Natural killer cell (primary cell): ENCODE measurements around the gene UPK1B. TPM values are rescaled to one million over a fixed set of nuclear protein-coding genes. Genes with fewer than 3 reads are reported as not detected.

Experiments used
- ATAC-seq, 3 donors: fragments of 150-1000 bp in 2 of 3; fragments of 200-7000 bp in 1 of 3; cut with Tn5 transposase; 1 replicate in 1 of 3; 2 replicates in 2 of 3; pipeline ENCODE4 v1.10.0; 2021; ENCODE audit warnings: mild to moderate bottlenecking in 2 of 3, moderate library complexity in 2 of 3
- DNase-seq, 2 donors: peaks; one replicate each; pipeline versions ENCODE4 v3.0.0 to v3.0.0-alpha.2; 2013 to 2021; ENCODE audit warnings: mixed read lengths in 1 of 2
- H3K27ac ChIP-seq: one replicate; pipeline ENCODE4 v1.5.1; 2013; ENCODE audit warnings: mild to moderate bottlenecking, low read length
- H3K27me3 ChIP-seq: one replicate; pipeline ENCODE4 v1.6.1; 2013; ENCODE audit warnings: low read length; ENCODE audit not compliant: control insufficient read depth, insufficient read depth
- H3K36me3 ChIP-seq: one replicate; pipeline ENCODE4 v1.6.1; 2013; ENCODE audit warnings: low read length; ENCODE audit not compliant: control insufficient read depth, insufficient read depth
- H3K4me1 ChIP-seq: one replicate; pipeline ENCODE4 v1.6.1; 2013; ENCODE audit warnings: low read length; ENCODE audit not compliant: control insufficient read depth, insufficient read depth
- H3K4me3 ChIP-seq: one replicate; pipeline ENCODE4 v1.5.1; 2013; ENCODE audit warnings: low read length
- H3K9me3 ChIP-seq: one replicate; pipeline ENCODE4 v1.6.1; 2013; ENCODE audit warnings: low read length; ENCODE audit not compliant: control insufficient read depth, insufficient read depth
- H3K27ac Mint-ChIP-seq, 2 donors: one replicate each; pipeline ENCODE4 v1.8.0; 2022; ENCODE audit warnings: mild to moderate bottlenecking in 2 of 2, mixed read lengths in 2 of 2, moderate library complexity in 1 of 2
- H3K27me3 Mint-ChIP-seq, 2 donors: one replicate each; pipeline ENCODE4 v1.8.0; 2022; ENCODE audit warnings: low read depth in 2 of 2, mixed read lengths in 2 of 2
- H3K36me3 Mint-ChIP-seq: one replicate; pipeline ENCODE4 v1.8.0; 2022; ENCODE audit warnings: mixed read lengths
- H3K4me1 Mint-ChIP-seq, 2 donors: one replicate each; pipeline ENCODE4 v1.8.0; 2022; ENCODE audit warnings: mixed read lengths in 2 of 2
- H3K4me3 Mint-ChIP-seq: one replicate; pipeline ENCODE4 v1.8.0; 2022; ENCODE audit warnings: mild to moderate bottlenecking, moderate library complexity, mixed read lengths
- H3K9me3 Mint-ChIP-seq, 2 donors: one replicate each; pipeline ENCODE4 v1.8.0; 2022; ENCODE audit warnings: mixed read lengths in 2 of 2
- WGBS: methylation state at CpG from one replicate; pipeline ENCODE4 v1.1.7; 2013; ENCODE audit warnings: missing lambda C conversion rate; ENCODE audit not compliant: insufficient coverage; 5-methylcytosine and 5-hydroxymethylcytosine counted together
- intact Hi-C: fragments of 100-400 bp; cut with micrococcal nuclease; formaldehyde crosslinking; loops from one replicate; pipeline ENCODE4 v1.14.2; 2022
- total RNA-seq, 4 donors: library from RNA; stranded (reverse); fragments of 120-200 nt in 1 of 4; gene quantifications; one replicate each; pipeline versions ENCODE4 v1.2.3 to v1.2.4, GENCODE V29; 2013 to 2022
- TF ChIP-seq, protein P1 (sequence below): fragments of 200-600 bp; IDR thresholded peaks from one replicate; pipeline ENCODE4 v1.8.0; 2022; ENCODE audit warnings: antibody characterized with exemption

The UPK1B gene
- total RNA-seq, 3 donors from 2014 or later (not counting 1 experiment from before 2014, with no cell fraction given) = not detected

- H3K4me1 Mint-ChIP-seq = peaks cover 0 to 11% of the 10 kb centered on the region in 2 donors
- Histone ChIP-seq H3K9me3 (no peaks in the 10 kb centered on the region), H3K4me1 (no peaks in the 10 kb centered on the region), H3K4me3 (no peak overlapping the region), H3K36me3 (no peaks in the 10 kb centered on the region), H3K27me3 (no peaks in the 10 kb centered on the region), H3K27ac (no peak overlapping the region)
- H3K36me3 Mint-ChIP-seq = peaks cover 14% of the 10 kb centered on the region
- H3K4me3 Mint-ChIP-seq = no peak overlapping the region
- H3K27me3 Mint-ChIP-seq = peaks cover 1 to 12% of the 10 kb centered on the region in 2 donors
- intact Hi-C loops = loop anchor here (5.0 kb wide), 1 partner anchor 203 kb away; no protein-coding TSS in a partner anchor
- WGBS = 44% methylated on average over 1 of the region's 4 CpGs
- H3K9me3 Mint-ChIP-seq = peaks cover 5 to 7% of the 10 kb centered on the region in 2 donors
- peak overlapping the region in 1 of 2 donors; percentile 59 for H3K27ac Mint-ChIP-seq
- ATAC-seq (peak in 2 of 3 donors; percentile 39 to 64), DNase-seq (peak in 1 of 2 donors; percentile 17)
- TF ChIP-seq, protein P1, sequence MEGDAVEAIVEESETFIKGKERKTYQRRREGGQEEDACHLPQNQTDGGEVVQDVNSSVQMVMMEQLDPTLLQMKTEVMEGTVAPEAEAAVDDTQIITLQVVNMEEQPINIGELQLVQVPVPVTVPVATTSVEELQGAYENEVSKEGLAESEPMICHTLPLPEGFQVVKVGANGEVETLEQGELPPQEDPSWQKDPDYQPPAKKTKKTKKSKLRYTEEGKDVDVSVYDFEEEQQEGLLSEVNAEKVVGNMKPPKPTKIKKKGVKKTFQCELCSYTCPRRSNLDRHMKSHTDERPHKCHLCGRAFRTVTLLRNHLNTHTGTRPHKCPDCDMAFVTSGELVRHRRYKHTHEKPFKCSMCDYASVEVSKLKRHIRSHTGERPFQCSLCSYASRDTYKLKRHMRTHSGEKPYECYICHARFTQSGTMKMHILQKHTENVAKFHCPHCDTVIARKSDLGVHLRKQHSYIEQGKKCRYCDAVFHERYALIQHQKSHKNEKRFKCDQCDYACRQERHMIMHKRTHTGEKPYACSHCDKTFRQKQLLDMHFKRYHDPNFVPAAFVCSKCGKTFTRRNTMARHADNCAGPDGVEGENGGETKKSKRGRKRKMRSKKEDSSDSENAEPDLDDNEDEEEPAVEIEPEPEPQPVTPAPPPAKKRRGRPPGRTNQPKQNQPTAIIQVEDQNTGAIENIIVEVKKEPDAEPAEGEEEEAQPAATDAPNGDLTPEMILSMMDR = no peak
Measured at GRCh38 chr3:119149484-119149883, 23.9 kb upstream of the UPK1B start.

GRCh38 chr3:119156868-119157267 lies 16.5 kb upstream of the UPK1B start:
- H3K4me3 ChIP-seq = no peak overlapping the region
- peaks cover 8% of the 10 kb centered on the region for H3K9me3 ChIP-seq
- H3K27ac Mint-ChIP-seq = no peak overlapping the region
- H3K36me3 Mint-ChIP-seq = peaks cover 18% of the 10 kb centered on the region
- no peaks in the 10 kb centered on the region for H3K27me3 ChIP-seq
- H3K27ac ChIP-seq = no peak overlapping the region
- DNase-seq (no peak), ATAC-seq (no peak)
- H3K4me3 Mint-ChIP-seq = no peak overlapping the region
- H3K27me3 Mint-ChIP-seq = peaks cover 8 to 43% of the 10 kb centered on the region in 2 donors
- no peaks in the 10 kb centered on the region for H3K4me1 ChIP-seq
- H3K4me1 Mint-ChIP-seq = no peaks in the 10 kb centered on the region
- intact Hi-C loops = no loop called here
- H3K9me3 Mint-ChIP-seq = peaks cover 9 to 12% of the 10 kb centered on the region in 2 donors
- TF ChIP-seq, protein P1 = no peak
- H3K36me3 ChIP-seq = no peaks in the 10 kb centered on the region

DNA sequence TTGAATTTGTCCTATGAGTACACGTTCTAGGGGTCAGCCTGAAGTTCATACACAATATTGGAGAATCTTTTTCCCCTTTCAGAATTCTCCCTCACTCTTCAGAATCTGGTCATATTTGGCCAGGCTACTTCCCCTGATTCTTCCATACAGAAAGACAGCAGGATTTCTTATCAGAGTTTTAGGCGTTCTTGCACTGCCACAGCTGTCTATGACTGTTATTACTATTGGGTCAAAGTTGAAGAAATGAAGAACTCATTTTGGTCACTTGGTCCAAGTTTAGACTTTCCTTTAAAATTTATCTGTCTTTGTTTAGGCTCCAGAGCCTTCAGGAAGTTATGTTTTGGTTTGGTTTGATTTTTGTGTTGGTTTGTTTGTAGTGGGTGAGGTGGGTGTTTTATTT lies 15.4 kb upstream of the UPK1B start:
- Histone ChIP-seq H3K27me3 (no peaks in the 10 kb centered on the region), H3K4me3 (no peak overlapping the region), H3K36me3 (no peaks in the 10 kb centered on the region), H3K9me3 (peaks cover 8% of the 10 kb centered on the region), H3K27ac (no peak overlapping the region), H3K4me1 (no peaks in the 10 kb centered on the region)
- no peaks in the 10 kb centered on the region for H3K4me1 Mint-ChIP-seq
- intact Hi-C loops = no loop called here
- H3K27ac Mint-ChIP-seq = no peak overlapping the region
- WGBS = 84% methylated on average over 2 of the region's 2 CpGs
- DNase-seq (no peak), ATAC-seq (no peak)
- TF ChIP-seq, protein P1 = no peak
- H3K4me3 Mint-ChIP-seq = no peak overlapping the region
- H3K27me3 Mint-ChIP-seq = peaks cover 8 to 47% of the 10 kb centered on the region in 2 donors
- peaks cover 18% of the 10 kb centered on the region for H3K36me3 Mint-ChIP-seq
- peaks cover 9 to 12% of the 10 kb centered on the region in 2 donors for H3K9me3 Mint-ChIP-seq

DNA sequence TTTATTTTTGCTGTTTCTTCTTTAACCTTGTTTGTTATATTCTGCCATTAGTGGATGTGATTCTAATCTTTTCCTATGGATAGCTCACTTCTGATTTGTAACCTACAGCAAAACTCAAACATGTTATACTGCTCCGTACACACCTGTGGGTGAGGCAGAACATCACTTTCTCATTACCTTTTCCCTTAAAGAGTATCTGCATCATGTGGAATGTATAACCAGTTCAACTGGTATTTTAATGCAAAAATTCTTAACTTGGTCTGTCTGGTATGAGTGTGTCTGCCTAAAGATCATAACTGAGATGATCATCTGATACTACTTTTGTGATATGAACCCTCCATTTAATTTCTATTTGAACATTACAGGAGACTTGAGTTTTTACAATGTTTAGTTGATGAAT lies 13.0 kb upstream of the UPK1B start:
- H3K27ac Mint-ChIP-seq = no peak overlapping the region
- Histone ChIP-seq H3K4me3 (no peak overlapping the region), H3K36me3 (no peaks in the 10 kb centered on the region), H3K27ac (no peak overlapping the region), H3K4me1 (no peaks in the 10 kb centered on the region), H3K9me3 (peaks cover 8% of the 10 kb centered on the region), H3K27me3 (peaks cover 2% of the 10 kb centered on the region)
- H3K27me3 Mint-ChIP-seq = peaks cover 1 to 40% of the 10 kb centered on the region in 2 donors
- intact Hi-C loops = no loop called here
- H3K4me1 Mint-ChIP-seq = no peaks in the 10 kb centered on the region
- H3K4me3 Mint-ChIP-seq = no peak overlapping the region
- TF ChIP-seq, protein P1 = no peak
- ATAC-seq = no peak
- H3K9me3 Mint-ChIP-seq = peaks cover 2 to 3% of the 10 kb centered on the region in 2 donors
- no peak for DNase-seq
- WGBS = no CpG with 5 or more reads among the region's 1 CpG
- peaks cover 7% of the 10 kb centered on the region for H3K36me3 Mint-ChIP-seq
